Ovary (tissue), 9 donors: ENCODE measurements around the gene RANBP17. TPM values are rescaled to one million over a fixed set of nuclear protein-coding genes. Genes with fewer than 3 reads are reported as not detected.
"Not testable (repeated sequence)": the region's sequence is repeated elsewhere in the genome, so short reads cannot be mapped to it uniquely, and the experiment has no call there.

Experiments used
- DNase-seq, 5 donors: peaks; one replicate each; pipeline ENCODE4 v3.0.0-alpha.2; 2019 to 2020
- H3K27ac ChIP-seq, 2 donors: fragments of 200-600 bp; one replicate each; pipeline versions ENCODE4 v1.5.1 to v1.8.0; 2019 to 2022
- H3K27me3 ChIP-seq: fragments of 200-600 bp; one replicate; pipeline ENCODE4 v1.8.0; 2022
- H3K36me3 ChIP-seq: fragments of 200-600 bp; sonication (generic); one replicate; pipeline ENCODE4 v1.5.1; 2019
- H3K4me1 ChIP-seq: one replicate; pipeline ENCODE4 v1.8.1; 2013; ENCODE audit warnings: mild to moderate bottlenecking, moderate library complexity; ENCODE audit not compliant: insufficient read depth
- H3K4me3 ChIP-seq: fragments of 200-600 bp; sonication (generic); one replicate; pipeline ENCODE4 v1.5.1; 2017
- H3K9me3 ChIP-seq, 2 donors: fragments of 200-600 bp in 1 of 2; sonication (generic) in 1 of 2; one replicate each; pipeline versions ENCODE4 v1.5.1 to v1.8.1; 2013 to 2019; ENCODE audit warnings: mild to moderate bottlenecking in 1 of 2, moderate library complexity in 1 of 2
- EP300 ChIP-seq: sonication (generic); formaldehyde crosslinking; IDR thresholded peaks from one replicate; pipeline ENCODE4 v1.6.1; 2017; ENCODE audit warnings: antibody characterized with exemption
- POLR2A ChIP-seq: fragments of 450-650 bp; IDR thresholded peaks from one replicate; pipeline ENCODE4 v1.6.1; 2017; ENCODE audit warnings: antibody characterized with exemption, mild to moderate bottlenecking, moderate library complexity
- WGBS, 3 donors: extraction: QIAGEN DNeasy Blood & Tissue Kit in 1 of 3; methylation state at CpG; one replicate each; pipeline versions ENCODE4 v1.1.5 to v1.1.7; 2013 to 2017; 5-methylcytosine and 5-hydroxymethylcytosine counted together
- intact Hi-C, 4 donors: fragments of 100-400 bp; cut with DNase I; formaldehyde crosslinking; loops; one replicate each; pipeline versions ENCODE4 v1.11.0 to v1.15.1; 2022 to 2023
- polyA plus RNA-seq, 2 donors: library from polyadenylated mRNA; stranded (reverse); fragments of 200-250 nt in 1 of 2; fragments of 350-450 nt in 1 of 2; fragmentation: Illumina TruSeq in 1 of 2; extraction: RNeasy Lipid Tissue Mini Kit (QIAGEN cat#74804) in 1 of 2; gene quantifications; one replicate each; pipeline ENCODE4 v1.2.3, GENCODE V29; 2013 to 2014
- total RNA-seq, 7 donors: library from RNA; depleted of rRNA in 2 of 7; stranded (reverse); fragments of >200 nt in 2 of 7; fragmentation: NEBNext Ultra II Directional in 3 of 7; extraction: Animal tissue kit (Norgen Biotek cat#: 25700) in 3 of 7; gene quantifications; one replicate each; pipeline versions ENCODE4 v1.1.0 to v1.2.4, GENCODE V29; 2016 to 2023
- TF ChIP-seq, protein P1 (sequence below), 3 donors: fragments of 450-650 bp in 2 of 3; fragments of 200-600 bp in 1 of 3; IDR thresholded peaks; one replicate each; pipeline versions ENCODE4 v1.5.1 to v1.8.0; 2016 to 2022; ENCODE audit warnings: antibody characterized with exemption in 3 of 3, mild to moderate bottlenecking in 1 of 3
- donor health status: DM: no; HTN: no; CAD: no; lungs with moderate emphysema.
- donor health status: DM: no; HTN: no; CAD: no.
- donor health status: Bipolar disorder and iron deficiency.
- donor health status: DM: yes; HTN: yes; CAD: no.
- donor health status: DM: no; HTN: no; CAD: no.
- donor health status: DM: yes; HTN: yes; CAD: no.

The RANBP17 gene
- total and polyA plus RNA-seq, 9 donors = 1.3 to 16.1 (median 8.5) TPM

DNA sequence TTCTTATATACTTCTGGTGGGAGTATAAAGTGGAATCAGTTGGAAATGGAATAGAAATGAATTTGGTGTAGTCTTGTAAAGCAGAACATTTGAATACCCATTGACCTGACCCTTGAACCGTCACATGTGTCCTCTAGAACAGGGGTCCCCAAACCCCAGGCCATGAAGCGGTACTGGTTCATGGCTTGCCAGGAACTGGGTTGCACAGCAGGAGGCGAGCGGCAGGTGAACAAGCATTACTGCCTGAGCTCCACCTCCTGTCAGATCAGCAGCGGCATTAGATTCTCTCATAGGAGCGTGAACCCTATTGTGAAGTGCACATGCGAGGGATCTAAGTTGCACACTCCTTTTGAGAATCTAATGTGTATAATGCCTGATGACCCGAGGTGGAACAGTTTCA is 80.0 kb downstream of the RANBP17 start:
- 96 to 98% (median 97%) methylated on average over 8 of the region's 8 CpGs for WGBS, 3 donors

DNA sequence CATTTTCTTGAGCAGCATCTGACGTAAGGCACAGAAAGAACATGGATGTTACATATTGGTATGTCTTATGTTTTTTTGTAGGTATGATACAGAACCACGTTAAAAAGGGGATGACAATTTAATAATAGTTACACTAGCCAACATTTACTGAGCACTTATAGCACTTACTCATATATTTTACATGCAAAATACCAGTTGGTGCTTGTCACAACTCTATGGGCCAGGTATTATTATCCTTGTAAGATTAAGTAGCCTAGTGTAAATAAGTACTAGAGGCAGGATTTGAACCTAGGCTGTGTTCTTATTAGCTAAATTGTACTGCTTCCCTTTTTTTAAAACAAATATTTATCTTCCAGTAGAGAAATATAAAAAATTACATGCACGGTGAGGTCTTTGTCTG is 83.5 kb downstream of the RANBP17 start:
- H3K4me3 ChIP-seq = no peak overlapping the region
- H3K27me3 ChIP-seq = no peaks in the 10 kb centered on the region
- H3K36me3 ChIP-seq = no peaks in the 10 kb centered on the region
- no peaks in the 10 kb centered on the region for H3K9me3 ChIP-seq
- TF ChIP-seq, protein P1, sequence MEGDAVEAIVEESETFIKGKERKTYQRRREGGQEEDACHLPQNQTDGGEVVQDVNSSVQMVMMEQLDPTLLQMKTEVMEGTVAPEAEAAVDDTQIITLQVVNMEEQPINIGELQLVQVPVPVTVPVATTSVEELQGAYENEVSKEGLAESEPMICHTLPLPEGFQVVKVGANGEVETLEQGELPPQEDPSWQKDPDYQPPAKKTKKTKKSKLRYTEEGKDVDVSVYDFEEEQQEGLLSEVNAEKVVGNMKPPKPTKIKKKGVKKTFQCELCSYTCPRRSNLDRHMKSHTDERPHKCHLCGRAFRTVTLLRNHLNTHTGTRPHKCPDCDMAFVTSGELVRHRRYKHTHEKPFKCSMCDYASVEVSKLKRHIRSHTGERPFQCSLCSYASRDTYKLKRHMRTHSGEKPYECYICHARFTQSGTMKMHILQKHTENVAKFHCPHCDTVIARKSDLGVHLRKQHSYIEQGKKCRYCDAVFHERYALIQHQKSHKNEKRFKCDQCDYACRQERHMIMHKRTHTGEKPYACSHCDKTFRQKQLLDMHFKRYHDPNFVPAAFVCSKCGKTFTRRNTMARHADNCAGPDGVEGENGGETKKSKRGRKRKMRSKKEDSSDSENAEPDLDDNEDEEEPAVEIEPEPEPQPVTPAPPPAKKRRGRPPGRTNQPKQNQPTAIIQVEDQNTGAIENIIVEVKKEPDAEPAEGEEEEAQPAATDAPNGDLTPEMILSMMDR (IDR thresholded peaks at IDR 0.05) = no peak
- TF ChIP-seq POLR2A (no peak), EP300 (no peak)
- WGBS, 3 donors = 69 to 78% (median 71%) methylated on average over 3 of the region's 3 CpGs
- DNase-seq = no peak
- intact Hi-C loops = no loop called here
- no peaks in the 10 kb centered on the region for H3K4me1 ChIP-seq
- no peak overlapping the region for H3K27ac ChIP-seq

More for the DNA sequence above, 80.0 kb downstream of the RANBP17 start:
- Histone ChIP-seq H3K27ac (no peak overlapping the region), H3K36me3 (no peaks in the 10 kb centered on the region), H3K4me1 (no peaks in the 10 kb centered on the region), H3K4me3 (no peak overlapping the region), H3K27me3 (no peaks in the 10 kb centered on the region), H3K9me3 (no peaks in the 10 kb centered on the region)
- no peak for DNase-seq
- intact Hi-C loops = no loop called here
- TF ChIP-seq, protein P1 (IDR thresholded peaks at IDR 0.05) = no peak
- TF ChIP-seq POLR2A (no peak), EP300 (no peak)

DNA sequence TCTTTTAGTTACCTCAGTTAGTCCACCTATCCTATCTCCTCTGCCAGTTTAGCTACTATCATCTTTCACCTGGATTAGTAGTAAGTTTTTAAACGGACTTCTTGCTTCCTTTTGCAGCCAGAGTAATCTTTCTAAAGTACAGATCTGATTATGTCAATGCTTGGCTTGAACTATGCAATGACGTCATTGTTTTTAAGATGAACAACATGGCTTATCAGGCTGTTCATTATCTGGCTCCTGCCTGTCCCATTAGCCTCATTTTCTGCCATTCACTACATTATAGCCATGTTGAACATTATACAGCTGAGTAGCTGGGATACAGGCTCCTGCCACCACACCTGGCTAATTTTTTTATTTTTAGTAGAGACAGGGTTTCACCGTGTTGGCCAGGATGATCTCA is 98.7 kb downstream of the RANBP17 start:
- no peak overlapping the region for H3K27ac ChIP-seq
- H3K4me1 ChIP-seq = no peaks in the 10 kb centered on the region
- H3K4me3 ChIP-seq = no peak overlapping the region
- TF ChIP-seq, protein P1 (IDR thresholded peaks at IDR 0.05) = no peak
- no peak for TF ChIP-seq POLR2A
- TF ChIP-seq EP300 = no peak
- H3K36me3 ChIP-seq = no peaks in the 10 kb centered on the region
- DNase-seq = no peak
- no peaks in the 10 kb centered on the region for H3K9me3 ChIP-seq
- H3K27me3 ChIP-seq = no peaks in the 10 kb centered on the region
- intact Hi-C loops = no loop called here
- WGBS, 3 donors = 45 to 61% (median 57%) methylated on average over 3 of the region's 3 CpGs

- Histone ChIP-seq H3K4me1 (no peaks in the 10 kb centered on the region), H3K27me3 (no peaks in the 10 kb centered on the region), H3K27ac (no peak overlapping the region), H3K9me3 (no peaks in the 10 kb centered on the region), H3K36me3 (no peaks in the 10 kb centered on the region), H3K4me3 (no peak overlapping the region)
- WGBS, 3 donors = 71 to 87% (median 83%) methylated on average over 5 of the region's 5 CpGs
- intact Hi-C loops = no loop called here
- TF ChIP-seq POLR2A (no peak), EP300 (no peak)
- TF ChIP-seq, protein P1 (IDR thresholded peaks at IDR 0.05) = no peak
- no peak for DNase-seq
Observed at GRCh38 chr5:170963521-170963920, 101.7 kb downstream of the RANBP17 start.

GRCh38 chr5:170974461-170974860 is 112.6 kb downstream of the RANBP17 start:
- no peaks in the 10 kb centered on the region for H3K36me3 ChIP-seq
- H3K4me3 ChIP-seq = no peak overlapping the region
- TF ChIP-seq EP300 (no peak), POLR2A (no peak)
- TF ChIP-seq, protein P1 (IDR thresholded peaks at IDR 0.05) = no peak
- H3K27me3 ChIP-seq = no peaks in the 10 kb centered on the region
- no peak overlapping the region for H3K27ac ChIP-seq
- no peaks in the 10 kb centered on the region for H3K9me3 ChIP-seq
- no peak for DNase-seq
- no peaks in the 10 kb centered on the region for H3K4me1 ChIP-seq
- intact Hi-C loops = no loop called here

DNA sequence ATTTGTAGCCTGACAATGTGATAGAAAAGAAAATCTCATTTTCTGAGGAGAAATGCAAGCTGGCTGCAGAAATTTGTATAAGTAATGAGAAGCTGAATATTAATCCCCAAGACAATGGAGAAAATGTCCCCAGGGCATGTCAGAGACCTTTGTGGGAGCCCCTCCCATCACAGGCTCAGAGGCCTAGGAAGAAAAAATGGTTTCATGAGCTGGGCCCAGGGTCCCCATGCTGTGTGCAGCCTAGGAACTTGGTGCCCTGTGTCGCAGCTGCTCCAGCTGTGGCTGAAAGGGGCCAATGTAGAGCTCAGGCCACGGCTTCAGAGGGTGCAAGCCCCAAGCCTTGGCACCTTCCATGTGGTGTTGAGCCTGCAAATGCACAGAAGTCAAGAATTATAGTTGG is 118.4 kb downstream of the RANBP17 start:
- H3K4me3 ChIP-seq, H3K4me1 ChIP-seq, H3K36me3 ChIP-seq, H3K27me3 ChIP-seq, H3K27ac ChIP-seq, H3K9me3 ChIP-seq, DNase-seq, intact Hi-C loops: not testable (repeated sequence)
- WGBS, 3 donors = 96 to 100% (median 99%) methylated on average over 2 of the region's 2 CpGs
